Upper lobe of left lung (tissue), 4 donors: Measurements from ENCODE around the gene COL10A1.

Source experiments
- CTCF ChIP-seq, 6 experiments: fragments of 450-650 bp in 4 of 6; fragments of 200-600 bp in 2 of 6; sonication (generic) in 2 of 6; IDR thresholded peaks; one replicate each; pipeline ENCODE4 v1.5.1; 2016 to 2019; ENCODE audit warnings: antibody characterized with exemption in 6 of 6
- EP300 ChIP-seq, 4 donors: sonication (generic); formaldehyde crosslinking; IDR thresholded peaks; one replicate each; pipeline ENCODE4 v1.5.1; 2017; ENCODE audit warnings: antibody characterized with exemption in 4 of 4, control low read depth in 2 of 4
- POLR2A ChIP-seq, 4 donors: fragments of 450-650 bp; IDR thresholded peaks; one replicate each; pipeline ENCODE4 v1.5.1; 2016 to 2017; ENCODE audit warnings: antibody characterized with exemption in 4 of 4, mild to moderate bottlenecking in 2 of 4
- POLR2AphosphoS5 ChIP-seq, 2 donors: sonication (generic); formaldehyde crosslinking; IDR thresholded peaks; one replicate each; pipeline ENCODE4 v1.5.1; 2017; ENCODE audit warnings: antibody characterized with exemption in 2 of 2

DNA sequence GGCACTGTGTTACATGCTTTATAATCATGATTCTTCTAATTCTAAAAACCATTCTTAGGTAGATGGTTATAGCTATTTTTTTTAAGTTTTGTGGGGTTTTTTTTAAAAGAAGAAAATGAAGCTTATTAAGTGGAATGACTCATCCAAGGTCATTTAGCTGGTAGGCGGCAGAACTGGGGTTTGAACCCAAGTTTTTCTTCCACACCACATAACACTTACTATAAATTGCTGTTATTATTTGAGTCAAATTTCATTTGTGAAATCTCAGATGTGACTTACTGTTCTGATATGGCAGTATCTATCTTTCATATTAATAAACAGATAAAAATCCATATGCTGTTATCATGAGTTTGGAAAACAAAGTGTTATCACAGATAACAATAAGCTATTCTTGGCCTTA is 10.4 kb upstream of the COL10A1 start:
- TF ChIP-seq CTCF (IDR thresholded peaks at IDR 0.05), result no peak
- TF ChIP-seq POLR2A (IDR thresholded peaks at IDR 0.05), result no peak
- no peak for TF ChIP-seq EP300 (IDR thresholded peaks at IDR 0.05)
- TF ChIP-seq POLR2AphosphoS5 (IDR thresholded peaks at IDR 0.05), result no peak
